GM21529 (cell line): ENCODE measurements around the gene FAM78A.

Experiments used
- ATAC-seq: cut with Tn5 transposase; IDR thresholded peaks from one replicate; pipeline ENCODE4 v1.9.1; 2021; ENCODE audit not compliant: unreplicated experiment

Gene FAM78A

DNA sequence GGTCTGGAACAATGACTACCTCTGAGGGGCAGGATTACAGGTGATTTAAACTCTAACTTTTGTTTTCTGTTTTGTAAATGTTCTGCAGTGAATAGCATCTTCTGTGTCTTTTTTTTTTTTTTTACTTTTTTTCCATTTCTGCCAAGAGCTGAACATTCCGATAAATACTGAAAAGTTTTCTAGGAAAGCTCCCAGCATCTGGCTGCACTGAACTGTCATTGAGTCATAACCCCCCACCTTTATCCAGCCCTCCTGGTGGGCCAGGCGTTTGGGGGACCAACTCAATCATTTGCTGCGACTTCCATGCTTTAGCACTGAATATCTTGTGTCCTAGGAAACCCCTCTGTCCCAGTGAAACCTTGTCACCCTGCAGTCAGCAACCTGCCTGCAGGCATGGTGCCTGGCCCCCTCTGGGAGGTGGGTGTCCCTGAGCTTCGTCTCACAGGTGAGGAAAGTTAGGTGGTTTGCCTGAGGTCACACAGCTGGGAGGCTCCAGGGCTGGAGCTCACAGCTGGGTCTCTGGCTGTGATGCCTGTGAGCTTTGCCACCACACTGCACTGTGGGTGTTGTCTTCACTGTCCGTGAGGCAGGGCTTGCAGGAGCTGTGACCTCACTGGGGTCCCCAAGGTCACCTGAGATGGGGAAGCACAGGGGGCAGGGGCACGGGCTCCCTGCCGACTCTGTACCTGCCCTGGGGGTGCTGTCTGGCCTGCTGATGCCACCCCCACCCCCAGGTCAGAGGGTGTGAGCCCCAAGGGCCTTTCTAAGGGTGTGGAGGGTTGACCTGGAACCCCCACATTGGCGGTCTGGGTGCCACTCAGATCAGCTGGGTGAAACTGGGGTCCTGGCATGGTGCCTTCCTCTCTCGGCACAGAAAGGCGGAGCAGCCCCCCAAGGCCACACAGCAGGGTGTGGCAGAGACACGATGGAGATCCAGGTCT is 27.3 kb upstream of the FAM78A start:
- ATAC-seq: no peak

DNA sequence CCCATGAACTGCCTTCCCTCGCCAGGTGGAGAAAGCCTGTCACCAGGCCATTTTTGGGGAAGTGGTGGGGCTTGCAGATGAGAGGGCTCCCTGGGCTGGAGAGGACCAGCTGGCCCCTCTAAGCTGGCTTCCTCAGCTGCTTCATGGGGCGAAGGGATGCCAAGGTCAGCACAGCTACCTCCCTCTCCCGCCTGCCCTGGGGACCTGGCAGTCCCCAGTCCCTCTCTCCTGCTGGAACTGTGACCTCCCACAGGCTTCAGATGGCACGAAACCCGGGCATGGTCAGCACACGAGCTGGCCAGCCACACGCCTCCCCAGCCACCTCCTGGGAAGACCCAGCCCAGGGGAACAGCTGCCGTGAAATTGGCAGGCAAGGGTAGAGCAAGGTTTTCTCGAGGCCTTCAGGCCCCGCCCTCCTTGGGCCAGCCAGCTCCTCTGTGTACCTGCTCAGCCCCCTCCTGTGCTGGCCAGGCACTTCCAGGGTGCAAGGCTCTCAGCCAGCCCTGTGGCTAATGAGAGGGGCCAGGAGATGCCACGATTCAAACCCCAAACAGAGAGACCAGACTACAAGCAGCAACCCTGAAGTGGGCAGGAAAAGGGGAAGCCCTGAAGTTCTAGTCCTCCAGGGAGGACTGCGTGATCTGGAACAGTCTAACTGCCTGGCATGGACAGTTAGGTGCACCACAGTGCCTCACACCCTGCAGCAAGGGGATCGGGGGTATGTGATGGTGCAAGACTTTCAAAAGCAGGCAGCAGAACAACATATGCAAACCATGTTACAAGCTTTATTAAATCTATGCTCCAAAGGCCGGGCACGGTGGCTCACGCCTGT is 26.1 kb upstream of the FAM78A start:
- no peak for ATAC-seq

DNA sequence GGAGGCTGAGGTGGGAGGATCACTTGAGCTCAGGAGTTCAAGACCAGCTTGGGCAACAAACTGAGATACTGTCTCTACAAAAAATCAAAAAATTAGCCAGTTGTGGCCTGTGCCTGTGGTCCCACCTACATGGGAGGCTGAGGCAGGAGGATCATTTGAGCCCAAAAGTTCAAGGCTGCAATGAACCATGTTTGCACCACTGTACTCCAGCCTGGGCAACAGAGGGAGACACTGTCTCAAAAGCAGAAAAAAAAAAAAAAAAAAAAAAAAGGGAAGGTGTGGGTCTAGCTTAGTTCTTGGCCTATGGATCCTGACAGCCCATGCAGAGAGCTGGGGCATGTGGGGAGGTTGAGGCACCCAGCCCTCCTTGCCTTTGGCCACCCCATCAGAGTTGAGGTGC is 24.1 kb upstream of the FAM78A start:
- no peak for ATAC-seq

DNA sequence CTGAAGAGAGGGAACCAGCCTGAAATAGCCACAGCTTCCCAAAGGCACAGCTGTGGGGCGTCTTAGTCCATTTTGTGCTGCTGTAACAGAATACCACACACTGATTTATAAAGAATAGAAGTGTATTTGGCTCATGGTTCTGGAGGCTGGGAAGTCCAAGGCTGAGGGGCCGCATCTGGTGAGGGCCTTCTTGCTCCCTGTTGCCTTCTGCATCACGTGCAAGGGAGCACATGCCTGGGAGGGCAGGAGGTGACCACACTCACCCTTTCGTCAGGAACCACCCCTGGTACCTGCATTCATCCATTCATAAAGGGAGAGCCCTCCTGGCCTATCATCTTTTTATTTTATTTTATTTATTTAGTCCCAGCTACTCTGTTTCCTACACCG is 23.6 kb upstream of the FAM78A start:
- ATAC-seq: no peak

DNA sequence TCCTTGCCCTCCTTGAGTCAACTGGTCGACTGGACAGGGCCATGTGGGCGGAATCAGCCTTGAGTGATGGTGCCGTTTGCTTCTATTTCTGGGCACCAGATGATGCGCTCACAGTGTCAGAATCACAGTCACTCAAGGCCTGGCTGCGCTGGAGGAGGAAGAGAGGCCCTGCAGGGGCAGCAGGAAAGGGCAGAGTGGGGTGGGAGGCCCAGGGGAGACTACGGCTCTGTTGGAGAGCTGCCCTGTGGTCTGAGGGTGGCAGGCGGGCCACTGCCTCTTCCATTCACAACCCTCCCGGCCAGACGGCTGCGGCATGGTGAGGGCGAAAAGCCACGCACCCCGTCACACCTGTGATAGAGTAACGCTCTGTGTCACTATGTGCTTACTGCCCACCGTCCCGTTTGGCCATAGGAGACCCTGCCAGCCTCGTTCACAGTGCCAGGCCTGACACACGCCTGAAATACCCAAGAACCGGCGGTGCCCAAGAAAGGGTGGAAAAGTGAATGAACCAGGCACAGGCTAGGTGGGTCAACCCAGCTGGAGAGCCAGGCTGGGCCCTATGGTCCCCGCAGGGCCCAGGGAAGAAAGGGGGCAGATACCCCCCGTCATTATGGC is 23.1 kb upstream of the FAM78A start:
- ATAC-seq: no peak

DNA sequence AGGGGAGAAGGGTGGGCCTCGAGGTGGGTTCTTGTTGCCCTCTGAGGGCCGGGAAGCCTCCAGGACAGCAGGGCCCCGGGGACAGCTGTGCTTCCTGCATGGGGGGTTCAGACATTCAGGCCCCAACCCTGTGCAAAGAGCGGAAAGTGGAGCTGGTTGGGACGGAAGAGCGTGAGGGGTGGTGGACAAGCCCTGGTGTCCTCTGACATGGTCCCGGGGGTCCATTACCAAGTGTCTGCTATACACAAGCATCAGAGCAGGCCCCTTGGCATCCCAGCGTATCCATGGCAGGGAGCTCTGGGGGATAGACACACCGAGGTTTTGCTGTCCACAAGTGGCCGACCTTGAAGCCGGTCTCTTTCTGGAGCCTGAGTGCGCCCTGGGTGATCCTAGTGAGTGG is 22.5 kb upstream of the FAM78A start:
- no peak for ATAC-seq

DNA sequence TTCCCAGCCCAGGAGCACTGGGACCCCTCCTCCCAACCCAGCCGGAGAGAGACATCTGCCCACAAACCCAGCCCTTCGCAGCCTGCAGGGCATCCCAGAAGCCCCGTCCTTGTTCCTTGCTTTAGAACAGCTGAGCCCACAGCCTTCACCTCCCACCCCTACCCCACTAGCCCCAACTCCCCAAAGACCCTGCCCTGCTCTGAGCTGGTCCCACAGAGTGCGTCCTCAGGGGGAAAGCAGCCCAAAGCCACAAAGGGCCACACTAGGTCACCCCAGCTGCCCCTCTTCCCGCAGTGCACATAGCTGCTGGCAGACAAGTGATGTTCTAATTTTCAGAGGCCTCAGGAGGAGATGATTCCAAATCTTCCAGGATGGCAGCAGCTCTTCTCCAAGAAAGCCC is 22.0 kb upstream of the FAM78A start:
- no peak for ATAC-seq

DNA sequence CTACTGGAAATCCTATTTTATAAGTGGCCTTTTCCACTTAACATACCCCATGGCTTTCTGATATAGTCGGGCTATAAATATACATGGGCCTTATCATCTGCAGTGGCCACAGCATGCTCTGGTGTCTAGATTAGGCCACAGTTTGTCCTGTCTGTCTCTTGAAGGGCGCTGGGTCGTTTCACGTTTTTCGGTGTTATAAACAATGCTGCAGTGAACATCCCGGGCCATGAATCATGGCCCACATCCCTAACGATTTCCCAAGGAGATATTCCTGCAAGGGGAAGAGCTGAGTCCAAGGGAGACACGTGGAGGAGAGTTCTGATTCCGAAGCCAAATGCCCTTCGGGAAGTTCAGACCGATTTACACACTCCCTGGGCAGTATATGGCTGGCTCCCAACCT is 21.6 kb upstream of the FAM78A start:
- ATAC-seq: no peak

DNA sequence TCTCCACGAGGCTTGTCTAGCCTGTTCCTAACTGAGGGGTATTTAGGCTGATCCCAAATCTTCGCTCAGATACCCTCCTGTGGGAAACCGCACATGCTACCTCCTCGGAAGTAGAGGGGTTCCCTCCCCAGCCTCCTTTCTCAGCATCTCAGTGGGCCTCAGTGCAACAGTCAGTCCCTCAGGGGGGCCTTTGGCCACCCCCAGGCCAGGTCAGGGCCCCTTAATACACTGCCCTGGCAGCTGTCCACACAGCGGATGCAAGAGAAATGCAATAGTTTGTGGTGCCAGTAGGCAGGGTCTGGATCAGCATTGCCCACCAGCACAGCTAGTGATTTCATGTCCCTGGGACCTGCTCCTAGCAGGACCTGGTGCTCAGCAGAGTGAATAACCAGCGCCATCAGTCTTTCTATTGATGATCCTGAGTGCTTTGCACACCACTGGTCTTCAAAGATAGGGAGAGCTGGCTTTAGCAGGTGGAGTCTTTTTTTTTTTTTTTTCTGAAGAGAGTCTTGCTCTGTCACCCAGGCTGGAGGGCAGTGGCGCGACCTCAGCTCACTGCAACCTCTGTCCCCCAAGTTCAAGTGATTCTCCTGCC is 20.7 kb upstream of the FAM78A start:
- no peak for ATAC-seq

DNA sequence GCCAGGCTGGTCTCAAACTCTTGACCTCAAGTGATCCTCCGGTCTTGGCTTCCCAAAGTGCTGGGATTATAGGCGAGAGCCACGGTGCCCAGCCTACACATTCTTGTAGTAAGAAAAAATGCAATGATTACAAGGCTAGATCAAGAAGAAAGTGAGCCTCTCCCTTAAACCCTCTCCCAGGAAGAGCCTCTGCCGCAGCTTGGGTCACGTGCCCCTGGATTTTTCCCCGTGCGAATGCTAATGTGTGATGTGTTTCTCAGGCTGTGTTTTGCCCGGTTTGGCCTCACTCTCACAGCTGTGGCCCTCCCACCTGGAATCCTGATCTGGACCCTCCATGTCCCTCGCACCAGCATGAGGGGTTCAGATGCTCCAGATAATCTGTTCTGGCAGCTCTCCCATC is 20.1 kb upstream of the FAM78A start:
- no peak for ATAC-seq

DNA sequence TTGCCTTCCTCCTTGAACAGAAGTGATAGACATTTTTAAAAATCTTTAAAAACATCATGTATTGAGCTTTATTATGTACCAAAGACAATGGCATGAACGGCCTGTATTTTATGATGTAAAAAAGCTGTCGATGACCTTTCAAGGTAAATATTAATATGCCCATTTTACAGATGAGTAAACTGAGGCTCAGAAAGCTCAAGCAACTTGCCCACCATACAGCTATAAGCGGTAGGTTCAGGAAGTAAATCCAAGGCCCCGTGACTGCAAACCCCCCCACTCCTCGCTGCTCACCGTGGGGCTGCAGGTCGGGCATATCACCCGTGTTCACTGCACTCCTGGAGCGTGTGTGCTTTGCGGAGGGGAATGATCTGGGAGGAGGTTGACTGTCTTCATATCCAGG is 16.6 kb upstream of the FAM78A start:
- ATAC-seq: no peak

DNA sequence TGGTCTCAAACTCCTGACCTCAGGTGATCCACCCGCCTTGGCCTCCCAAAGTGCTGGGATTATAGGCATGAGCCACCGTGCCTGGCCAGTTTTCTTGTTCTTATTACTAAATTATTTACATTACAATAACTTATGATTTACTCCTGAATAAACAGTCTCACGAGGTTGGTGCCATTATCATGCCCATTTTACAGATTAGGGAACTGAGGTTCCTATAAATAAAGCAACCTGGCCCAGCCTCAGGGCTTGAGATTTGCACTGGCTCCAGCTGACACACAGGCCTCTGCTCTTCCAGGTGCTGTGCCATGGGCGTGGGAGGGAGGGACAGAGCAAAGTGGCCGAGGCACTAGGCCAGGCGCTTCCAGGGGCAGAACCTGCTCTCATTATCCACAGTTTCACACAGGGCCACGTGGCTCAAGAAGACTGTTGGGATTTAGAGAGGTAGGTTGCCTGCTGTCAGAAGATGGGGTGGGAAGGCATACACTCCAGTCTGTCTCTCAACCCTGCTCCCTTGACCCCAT is 15.5 kb upstream of the FAM78A start:
- ATAC-seq: no peak

DNA sequence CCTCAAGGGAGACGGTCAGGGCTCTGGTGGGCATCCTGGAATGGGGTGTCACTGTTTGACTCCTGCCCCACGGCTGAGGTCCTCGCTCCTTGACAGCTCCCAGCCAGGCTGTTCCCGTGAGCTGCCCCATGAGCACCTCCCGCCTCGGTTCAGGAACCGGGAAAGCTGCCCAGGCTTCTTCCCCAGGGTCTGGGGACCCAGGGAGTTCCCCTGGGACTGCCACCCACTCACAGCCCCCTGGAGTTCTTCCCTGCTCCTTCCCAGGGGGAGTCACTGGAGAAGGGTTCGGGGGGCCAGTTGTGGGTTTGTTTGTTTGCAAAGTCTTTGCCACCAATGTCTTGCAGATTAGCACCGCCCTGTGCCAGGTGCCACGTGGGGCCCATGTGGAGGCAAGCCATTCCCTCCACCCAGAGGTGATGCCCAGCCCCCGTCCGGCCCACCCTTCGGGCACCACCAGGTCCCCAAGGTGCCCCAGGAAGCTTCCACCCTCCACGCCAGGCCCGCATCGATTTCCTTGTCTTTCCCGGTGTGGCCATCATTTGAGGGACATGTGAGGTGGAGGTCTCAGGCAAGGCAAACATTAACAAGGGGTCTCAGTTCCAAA is 14.6 kb upstream of the FAM78A start:
- no peak for ATAC-seq

DNA sequence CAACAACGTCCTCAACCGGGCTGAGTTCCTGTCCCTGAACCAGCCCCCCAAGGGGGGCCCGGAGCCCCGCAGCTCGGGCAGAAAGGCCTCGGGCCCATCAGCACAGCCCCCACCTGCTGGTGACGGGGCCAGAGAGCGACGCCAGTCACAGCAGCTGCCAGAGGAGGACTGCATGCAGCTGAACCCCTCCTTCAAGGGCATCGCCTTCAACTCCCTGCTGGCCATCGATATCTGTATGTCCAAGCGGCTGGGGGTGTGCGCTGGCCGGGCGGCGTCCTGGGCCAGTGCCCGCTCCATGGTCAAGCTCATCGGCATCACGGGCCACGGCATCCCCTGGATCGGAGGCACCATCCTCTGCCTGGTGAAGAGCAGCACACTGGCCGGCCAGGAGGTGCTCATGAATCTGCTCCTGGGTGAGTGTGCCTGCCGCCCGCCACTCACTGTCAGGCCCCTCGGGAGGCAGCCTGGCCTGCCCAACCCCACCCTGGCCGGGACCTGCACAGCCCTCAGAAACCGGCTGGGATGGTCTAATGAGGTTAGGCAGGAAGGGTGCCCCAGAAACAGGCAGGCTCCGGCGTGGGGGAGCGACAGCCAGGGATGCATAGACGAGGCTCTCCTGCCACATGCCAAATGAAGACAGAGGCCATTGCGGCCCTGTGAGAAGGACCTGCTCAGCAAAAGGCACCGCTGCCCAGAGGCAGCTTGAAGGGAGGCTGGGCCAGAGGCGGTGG is 13.9 kb upstream of the FAM78A start:
- no peak for ATAC-seq

DNA sequence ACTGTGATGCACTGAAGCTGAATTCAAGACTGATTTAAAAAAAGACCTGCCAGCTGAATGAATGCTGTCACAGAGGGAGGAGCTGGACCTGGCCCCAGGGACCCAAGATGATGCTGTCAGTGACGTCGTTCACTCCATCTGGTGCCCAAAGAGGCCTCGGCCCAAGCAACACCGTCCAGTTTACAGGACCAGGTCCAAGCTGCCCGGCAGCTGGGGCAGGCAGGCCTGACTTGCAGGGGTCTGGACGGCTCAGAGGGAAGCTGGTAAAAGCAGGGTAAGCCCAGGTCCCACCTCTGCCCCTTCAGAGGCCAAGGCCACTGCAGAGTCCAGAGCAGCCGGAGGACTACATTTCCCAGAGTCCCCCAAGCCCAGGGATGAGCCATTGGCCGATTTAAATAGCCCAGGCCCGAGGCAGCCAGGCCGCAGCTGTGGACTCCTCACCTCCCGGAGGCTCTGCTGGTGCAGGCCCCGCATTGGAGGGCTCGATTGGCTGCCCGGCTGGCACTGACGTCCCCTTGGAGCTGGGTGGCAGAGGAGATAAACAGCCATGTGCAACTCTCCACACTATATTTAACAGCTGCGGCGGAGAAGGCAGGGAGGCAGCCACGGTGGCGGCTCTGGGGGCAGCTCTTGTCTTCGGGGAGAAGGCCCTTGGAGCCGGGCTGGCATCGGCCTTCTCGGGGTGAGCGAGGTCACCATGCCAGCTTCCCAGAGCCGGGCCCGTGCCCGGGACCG is 13.2 kb upstream of the FAM78A start, which contains the start of gene PLPP7:
Gene PLPP7 (plus strand): TSS at position 423 of the 735 bp plus-strand sequence. CDS start 275 bp downstream, at position 698.
- peak; percentile 49 for ATAC-seq

DNA sequence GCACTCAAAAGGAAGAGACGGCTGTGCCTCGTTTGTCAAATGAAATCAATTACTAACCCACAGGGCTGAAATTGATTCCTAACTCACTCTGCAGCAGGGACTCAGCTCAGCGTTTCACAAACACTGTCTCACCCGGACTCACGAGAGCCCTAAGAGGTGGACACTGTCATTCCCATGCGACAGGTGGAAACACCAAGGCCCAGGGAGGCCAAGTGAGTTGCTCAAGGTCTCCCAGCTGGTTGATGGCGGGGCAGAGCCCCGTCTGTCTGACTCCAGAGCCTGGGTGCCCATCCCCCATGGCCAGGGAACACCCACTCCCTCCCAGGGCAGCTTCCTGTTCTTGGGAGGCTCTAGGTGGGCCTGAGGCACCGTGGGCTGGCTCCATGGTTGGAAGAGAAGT is 11.9 kb upstream of the FAM78A start:
- ATAC-seq: no peak

DNA sequence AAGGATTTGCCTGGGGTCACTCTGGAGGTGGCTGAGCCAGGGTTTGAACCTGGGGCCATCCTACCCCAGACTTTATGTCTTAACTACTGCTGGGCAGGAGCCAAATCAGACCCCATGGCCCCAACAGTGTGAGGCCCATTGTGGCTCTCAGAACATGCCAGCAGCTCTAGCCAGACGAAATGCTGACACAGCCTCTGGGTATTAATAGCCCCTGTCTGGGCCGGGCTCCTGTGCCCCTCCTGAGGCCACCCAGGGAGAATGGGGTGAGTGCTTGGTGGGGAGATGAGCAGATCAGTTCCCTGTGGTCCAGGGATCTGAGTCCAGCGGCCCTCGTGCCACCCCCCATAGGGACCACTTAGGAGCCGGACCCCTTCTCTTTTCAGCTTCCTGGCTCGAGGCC is 11.0 kb upstream of the FAM78A start:
- ATAC-seq: no peak

DNA sequence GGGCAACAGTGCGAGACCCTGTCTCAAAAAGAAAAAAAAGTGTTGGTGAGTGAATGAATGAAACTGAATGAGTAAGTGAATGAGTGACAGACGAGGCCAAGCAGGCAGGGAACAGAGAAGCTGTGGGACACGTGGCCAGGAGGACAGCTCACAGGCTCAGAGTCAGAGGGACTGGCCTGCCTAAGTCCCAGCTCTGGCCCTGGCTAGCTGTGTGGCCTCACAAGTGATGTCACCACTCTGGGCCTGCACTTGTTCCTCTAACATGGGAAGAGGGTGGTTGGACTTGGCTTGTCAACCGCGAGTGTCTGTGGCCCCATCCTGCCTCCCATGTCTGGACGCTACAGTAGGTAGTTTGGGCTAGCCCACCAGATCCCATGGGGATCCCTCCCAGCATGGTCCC is 8.5 kb upstream of the FAM78A start:
- ATAC-seq: no peak
